Measurements from ENCODE around the gene MEI1. TPM values are rescaled to one million over a fixed set of nuclear protein-coding genes. Genes with fewer than 3 reads are reported as not detected.

The MEI1 gene
- polyA plus RNA-seq, 1 donor from 2014 or later, result not detected

DNA sequence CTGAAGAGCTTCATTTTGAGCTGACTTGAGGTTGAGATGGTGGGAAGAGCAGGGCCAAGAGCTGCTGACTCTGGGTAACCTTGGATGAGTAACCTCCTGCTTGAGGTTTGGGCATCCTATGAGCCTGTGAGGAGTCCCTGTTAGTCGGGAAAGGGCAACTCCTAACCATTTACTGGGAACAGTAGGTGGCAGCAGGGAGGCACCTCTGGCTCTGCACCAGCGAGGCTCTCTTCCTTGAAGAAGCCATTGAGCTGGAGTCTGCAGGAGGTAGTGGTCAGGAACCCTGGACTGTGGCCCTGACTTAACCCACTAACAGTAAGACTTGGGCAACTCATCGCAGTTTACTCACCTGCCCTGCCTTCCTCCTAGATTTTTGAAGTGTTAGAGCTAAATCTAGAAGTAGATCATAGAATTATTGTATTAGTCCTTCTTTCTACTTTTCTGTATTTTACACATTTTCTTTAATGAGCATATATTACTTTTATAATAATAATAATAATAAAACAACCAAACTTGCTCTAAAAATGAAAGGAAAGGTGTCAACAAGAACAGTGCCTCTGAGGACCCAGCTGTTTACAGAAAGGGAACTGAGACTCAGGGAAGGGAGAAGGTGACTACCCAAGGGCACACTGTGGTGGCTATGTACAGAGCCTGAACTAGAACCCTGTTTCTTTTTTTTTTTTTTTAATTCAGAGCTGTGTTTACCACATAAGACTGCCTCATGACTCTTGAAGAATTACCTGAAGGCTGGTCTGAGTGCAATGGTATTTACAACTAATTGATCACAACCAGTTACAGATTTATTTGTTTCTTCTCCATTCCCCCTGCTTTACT, 47.5 kb downstream of the MEI1 start (continued):
- TF ChIP-seq EP300 (conservative IDR thresholded peaks at IDR 0.05; ENCODE audit: poor library complexity, severe bottlenecking), result no peak

DNA sequence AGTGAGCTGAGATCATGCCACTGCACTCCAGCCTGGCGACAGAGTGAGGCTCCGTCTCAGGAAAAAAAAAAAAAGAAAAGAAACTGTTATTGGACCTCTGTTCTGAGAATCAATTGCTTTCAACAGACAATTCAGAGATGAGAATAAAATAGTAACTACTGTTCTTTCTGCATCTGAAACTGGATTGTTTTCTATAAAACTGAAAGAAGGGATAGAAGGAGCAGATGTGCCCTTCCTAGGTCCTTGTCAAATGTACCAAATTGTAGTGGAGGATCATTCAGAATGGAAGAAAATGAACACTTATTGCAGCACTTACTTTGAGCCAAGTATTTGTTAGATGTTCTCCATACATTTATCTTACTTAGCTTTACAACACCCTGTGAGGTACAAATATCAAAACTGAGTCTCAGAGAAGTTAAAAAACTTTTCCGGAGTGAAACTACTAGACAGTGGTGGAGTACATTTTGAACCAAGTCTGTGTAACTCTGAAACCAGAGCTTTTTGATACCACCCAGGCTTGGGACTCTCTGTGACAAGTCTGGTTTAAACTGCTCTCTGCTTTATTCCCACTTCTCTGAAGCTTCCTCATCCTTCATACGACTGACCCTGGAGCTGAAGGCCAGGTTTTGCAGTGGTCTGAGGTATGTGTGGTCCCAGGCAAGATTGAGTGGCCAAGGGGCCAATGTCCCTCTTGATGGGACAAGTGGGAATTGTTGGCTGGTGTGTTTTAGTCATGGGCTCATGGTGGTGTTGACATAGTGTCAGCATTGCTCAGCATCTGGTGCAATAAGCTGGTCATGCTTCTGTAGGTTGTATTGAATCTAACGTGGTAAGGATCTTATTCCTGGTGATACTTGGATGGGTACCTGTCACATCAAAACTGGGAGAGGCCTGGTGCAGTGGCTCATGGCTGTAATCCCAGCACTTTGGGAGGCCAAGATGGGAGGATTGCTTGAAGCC, 53.0 kb downstream of the MEI1 start:
- H3K9me2 ChIP-seq (ENCODE audit: insufficient read depth, low read length), result no peaks in the 10 kb centered on the region
- H3K36me3 ChIP-seq (ENCODE audit: insufficient read depth, low read length), result no peaks in the 10 kb centered on the region
- H3K9ac ChIP-seq (ENCODE audit: low read length), result no peak overlapping the region
- H3K4me2 ChIP-seq (ENCODE audit: low read length), result no peak overlapping the region
- H2AFZ ChIP-seq (ENCODE audit: low read depth, low read length), result no peak overlapping the region
- H3K79me2 ChIP-seq (replicated peaks; ENCODE audit: insufficient read depth, low read length), result no peaks in the 10 kb centered on the region
- H3F3A ChIP-seq (ENCODE audit: insufficient read depth, low read length, poor library complexity, severe bottlenecking), result no peaks in the 10 kb centered on the region
- no peak for TF ChIP-seq EP300 (conservative IDR thresholded peaks at IDR 0.05; ENCODE audit: poor library complexity, severe bottlenecking)
- TF ChIP-seq, protein P1, sequence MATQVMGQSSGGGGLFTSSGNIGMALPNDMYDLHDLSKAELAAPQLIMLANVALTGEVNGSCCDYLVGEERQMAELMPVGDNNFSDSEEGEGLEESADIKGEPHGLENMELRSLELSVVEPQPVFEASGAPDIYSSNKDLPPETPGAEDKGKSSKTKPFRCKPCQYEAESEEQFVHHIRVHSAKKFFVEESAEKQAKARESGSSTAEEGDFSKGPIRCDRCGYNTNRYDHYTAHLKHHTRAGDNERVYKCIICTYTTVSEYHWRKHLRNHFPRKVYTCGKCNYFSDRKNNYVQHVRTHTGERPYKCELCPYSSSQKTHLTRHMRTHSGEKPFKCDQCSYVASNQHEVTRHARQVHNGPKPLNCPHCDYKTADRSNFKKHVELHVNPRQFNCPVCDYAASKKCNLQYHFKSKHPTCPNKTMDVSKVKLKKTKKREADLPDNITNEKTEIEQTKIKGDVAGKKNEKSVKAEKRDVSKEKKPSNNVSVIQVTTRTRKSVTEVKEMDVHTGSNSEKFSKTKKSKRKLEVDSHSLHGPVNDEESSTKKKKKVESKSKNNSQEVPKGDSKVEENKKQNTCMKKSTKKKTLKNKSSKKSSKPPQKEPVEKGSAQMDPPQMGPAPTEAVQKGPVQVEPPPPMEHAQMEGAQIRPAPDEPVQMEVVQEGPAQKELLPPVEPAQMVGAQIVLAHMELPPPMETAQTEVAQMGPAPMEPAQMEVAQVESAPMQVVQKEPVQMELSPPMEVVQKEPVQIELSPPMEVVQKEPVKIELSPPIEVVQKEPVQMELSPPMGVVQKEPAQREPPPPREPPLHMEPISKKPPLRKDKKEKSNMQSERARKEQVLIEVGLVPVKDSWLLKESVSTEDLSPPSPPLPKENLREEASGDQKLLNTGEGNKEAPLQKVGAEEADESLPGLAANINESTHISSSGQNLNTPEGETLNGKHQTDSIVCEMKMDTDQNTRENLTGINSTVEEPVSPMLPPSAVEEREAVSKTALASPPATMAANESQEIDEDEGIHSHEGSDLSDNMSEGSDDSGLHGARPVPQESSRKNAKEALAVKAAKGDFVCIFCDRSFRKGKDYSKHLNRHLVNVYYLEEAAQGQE (IDR thresholded peaks at IDR 0.05; ENCODE audit: borderline replicate concordance), result no peak
- TF ChIP-seq SMC3 (conservative IDR thresholded peaks at IDR 0.05; ENCODE audit: poor library complexity), result no peak
- TF ChIP-seq, protein P2, sequence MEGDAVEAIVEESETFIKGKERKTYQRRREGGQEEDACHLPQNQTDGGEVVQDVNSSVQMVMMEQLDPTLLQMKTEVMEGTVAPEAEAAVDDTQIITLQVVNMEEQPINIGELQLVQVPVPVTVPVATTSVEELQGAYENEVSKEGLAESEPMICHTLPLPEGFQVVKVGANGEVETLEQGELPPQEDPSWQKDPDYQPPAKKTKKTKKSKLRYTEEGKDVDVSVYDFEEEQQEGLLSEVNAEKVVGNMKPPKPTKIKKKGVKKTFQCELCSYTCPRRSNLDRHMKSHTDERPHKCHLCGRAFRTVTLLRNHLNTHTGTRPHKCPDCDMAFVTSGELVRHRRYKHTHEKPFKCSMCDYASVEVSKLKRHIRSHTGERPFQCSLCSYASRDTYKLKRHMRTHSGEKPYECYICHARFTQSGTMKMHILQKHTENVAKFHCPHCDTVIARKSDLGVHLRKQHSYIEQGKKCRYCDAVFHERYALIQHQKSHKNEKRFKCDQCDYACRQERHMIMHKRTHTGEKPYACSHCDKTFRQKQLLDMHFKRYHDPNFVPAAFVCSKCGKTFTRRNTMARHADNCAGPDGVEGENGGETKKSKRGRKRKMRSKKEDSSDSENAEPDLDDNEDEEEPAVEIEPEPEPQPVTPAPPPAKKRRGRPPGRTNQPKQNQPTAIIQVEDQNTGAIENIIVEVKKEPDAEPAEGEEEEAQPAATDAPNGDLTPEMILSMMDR (IDR thresholded peaks at IDR 0.05; ENCODE audit: poor library complexity, severe bottlenecking), result no peak
- TF ChIP-seq POLR2AphosphoS5 (IDR thresholded peaks at IDR 0.05), result no peak
- H3K9me3 ChIP-seq (ENCODE audit: low read length), result no peaks in the 10 kb centered on the region
- H3K27me3 ChIP-seq (ENCODE audit: insufficient read depth, low read depth, low read length), result no peaks in the 10 kb centered on the region
- H3K4me3 ChIP-seq (ENCODE audit: low read length), result no peak overlapping the region
- no peaks in the 10 kb centered on the region for H4K20me1 ChIP-seq (ENCODE audit: insufficient read depth)
- no peak overlapping the region for H3K27ac ChIP-seq (ENCODE audit: low read length)

DNA sequence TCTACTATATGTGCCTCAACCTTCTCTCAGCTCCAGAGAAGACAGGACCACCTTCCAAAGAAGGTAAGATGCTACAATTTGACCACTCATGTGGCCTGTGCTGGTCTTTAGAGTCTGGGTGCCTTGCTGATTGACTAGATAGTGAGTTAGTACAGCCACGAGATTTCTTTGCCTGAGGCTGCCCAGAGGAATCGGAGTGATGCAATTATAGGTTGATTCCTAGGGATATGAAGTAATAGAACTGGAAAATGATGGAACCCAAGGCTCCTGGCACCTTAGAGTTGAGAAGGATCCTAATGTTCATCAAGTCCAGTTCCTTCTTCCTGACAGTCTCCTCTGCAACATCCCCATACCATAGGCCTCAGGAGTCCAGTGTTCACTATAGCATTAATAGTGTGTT, 54.7 kb downstream of the MEI1 start:
- Histone ChIP-seq H3K79me2 (replicated peaks; ENCODE audit: insufficient read depth, low read length) (no peaks in the 10 kb centered on the region), H3K9me2 (ENCODE audit: insufficient read depth, low read length) (no peaks in the 10 kb centered on the region), H3K4me3 (ENCODE audit: low read length) (no peak overlapping the region), H3K27me3 (ENCODE audit: insufficient read depth, low read depth, low read length) (no peaks in the 10 kb centered on the region), H3F3A (ENCODE audit: insufficient read depth, low read length, poor library complexity, severe bottlenecking) (no peaks in the 10 kb centered on the region), H3K9ac (ENCODE audit: low read length) (no peak overlapping the region), H3K27ac (ENCODE audit: low read length) (no peak overlapping the region), H3K36me3 (ENCODE audit: insufficient read depth, low read length) (no peaks in the 10 kb centered on the region), H2AFZ (ENCODE audit: low read depth, low read length) (no peak overlapping the region), H3K4me2 (ENCODE audit: low read length) (no peak overlapping the region), H3K9me3 (ENCODE audit: low read length) (no peaks in the 10 kb centered on the region), H4K20me1 (ENCODE audit: insufficient read depth) (no peaks in the 10 kb centered on the region)
- no peak for TF ChIP-seq SMC3 (conservative IDR thresholded peaks at IDR 0.05; ENCODE audit: poor library complexity)
- no peak for TF ChIP-seq EZH2 (IDR thresholded peaks at IDR 0.05; ENCODE audit: borderline replicate concordance, insufficient read depth, low read length, poor library complexity, severe bottlenecking)
- TF ChIP-seq, protein P2 (IDR thresholded peaks at IDR 0.05; ENCODE audit: poor library complexity, severe bottlenecking), result no peak
- TF ChIP-seq MXI1 (conservative IDR thresholded peaks at IDR 0.05; ENCODE audit: poor library complexity, severe bottlenecking), result no peak
- TF ChIP-seq RAD21 (conservative IDR thresholded peaks at IDR 0.05), result no peak
- TF ChIP-seq POLR2AphosphoS5 (IDR thresholded peaks at IDR 0.05), result no peak
- TF ChIP-seq, protein P1 (IDR thresholded peaks at IDR 0.05; ENCODE audit: borderline replicate concordance), result no peak
- no peak for TF ChIP-seq TAF1 (IDR thresholded peaks at IDR 0.05; ENCODE audit: low read depth)
- no peak for TF ChIP-seq EP300 (conservative IDR thresholded peaks at IDR 0.05; ENCODE audit: poor library complexity, severe bottlenecking)
